ENCODE measurements around the gene NEDD1. TPM values are rescaled to one million over a fixed set of nuclear protein-coding genes. Genes with fewer than 3 reads are reported as not detected.

The NEDD1 gene
- total RNA-seq, 1 experiment from 2014 or later: 17.2 TPM

GRCh38 chr12:96995861-96996260, 88.8 kb downstream of the NEDD1 start:
- peaks cover 10 to 11% of the 10 kb centered on the region in 2 experiments for H3K4me1 Mint-ChIP-seq

More at GRCh38 chr12:96995861-96996260, 88.8 kb downstream of the NEDD1 start:
- Mint-ChIP-seq H3K9me3 (no peaks in the 10 kb centered on the region), H3K4me3 (no peak overlapping the region), H3K36me3 (ENCODE audit: insufficient read depth in 1 of 3, low read depth in 3 of 3) (no peaks in the 10 kb centered on the region), H3K27me3 (ENCODE audit: low read depth) (no peaks in the 10 kb centered on the region), H3K27ac (no peak overlapping the region)
- TF ChIP-seq CTCF (conservative IDR thresholded peaks at IDR 0.05): no peak
- no peak overlapping the region for H3K18ac ChIP-seq (ENCODE audit: insufficient read length, low read depth, low read length)
- H2BK12ac ChIP-seq (ENCODE audit: insufficient read length, low read depth, low read length): no peak overlapping the region
- no peak for DNase-seq
- H3K4me2 ChIP-seq (ENCODE audit: insufficient read depth, insufficient read length, low read length): no peak overlapping the region
- no peak overlapping the region for H2BK120ac ChIP-seq (ENCODE audit: low read depth, low read length, poor library complexity, severe bottlenecking)
- no peak overlapping the region for H2AK5ac ChIP-seq (ENCODE audit: insufficient read length, low read length)
- H4K5ac ChIP-seq (ENCODE audit: insufficient read length, low read depth, low read length): no peak overlapping the region
- no peaks in the 10 kb centered on the region for H3K27me3 ChIP-seq (ENCODE audit: insufficient read depth, low read length)
- H3K14ac ChIP-seq (ENCODE audit: insufficient read depth, low read length): no peak overlapping the region; the same call in 1 of the 2 replicates
- H2BK15ac ChIP-seq (ENCODE audit: low read depth, low read length): no peak overlapping the region
- H3K9ac ChIP-seq (ENCODE audit: extremely low read depth, insufficient read length, low read length): no peak overlapping the region
- no CpG with 5 or more reads among the region's 6 CpGs for WGBS (ENCODE audit: extremely low coverage, insufficient read length, low lambda C conversion rate)
- no peaks in the 10 kb centered on the region for H4K20me1 ChIP-seq (ENCODE audit: control insufficient read depth, insufficient read depth, insufficient read length)
- H3T11ph ChIP-seq (ENCODE audit: low read length): no peak overlapping the region
- no peak overlapping the region for H2BK5ac ChIP-seq (ENCODE audit: insufficient read length, low read length)
- H3K4me1 ChIP-seq (ENCODE audit: insufficient read depth, low read length): no peaks in the 10 kb centered on the region
- no peak overlapping the region for H2BK20ac ChIP-seq (ENCODE audit: low read depth, low read length, poor library complexity, severe bottlenecking)
- H3K9me3 ChIP-seq (ENCODE audit: control insufficient read depth, low read depth, low read length): no peaks in the 10 kb centered on the region
- H3K4ac ChIP-seq (ENCODE audit: low read depth, low read length): no peak overlapping the region
- no peak overlapping the region for H2AFZ ChIP-seq (ENCODE audit: low read length)
- H4K8ac ChIP-seq (replicated peaks; ENCODE audit: insufficient read length, low read depth, low read length): no peak overlapping the region
- H3K79me1 ChIP-seq (ENCODE audit: insufficient read depth, low read depth, low read length, poor library complexity, severe bottlenecking): no peaks in the 10 kb centered on the region
- H4K91ac ChIP-seq (ENCODE audit: insufficient read length, low read depth, low read length): no peak overlapping the region
- no peaks in the 10 kb centered on the region for H3K79me2 ChIP-seq (ENCODE audit: insufficient read depth, low read length)
- H3K27ac ChIP-seq (ENCODE audit: insufficient read length, low read depth, low read length): no peak overlapping the region
- H3K23ac ChIP-seq (ENCODE audit: insufficient read length, low read depth, low read length): no peak overlapping the region
- no peak overlapping the region for H3K56ac ChIP-seq (ENCODE audit: insufficient read length, low read depth, low read length)
- no peaks in the 10 kb centered on the region for H3K23me2 ChIP-seq (ENCODE audit: insufficient read length, low read depth, low read length, poor library complexity, severe bottlenecking)

All from H9 (cell line).